ENCODE data around the gene PAK1. TPM values are rescaled to one million over a fixed set of nuclear protein-coding genes. Genes with fewer than 3 reads are reported as not detected.

Gene PAK1
- total and polyA plus RNA-seq, 10 of the 15 experiments (the other 5 are each of a cell fraction or from before 2014, with no cell fraction given) = 43.8 to 321 (median 110) TPM

DNA sequence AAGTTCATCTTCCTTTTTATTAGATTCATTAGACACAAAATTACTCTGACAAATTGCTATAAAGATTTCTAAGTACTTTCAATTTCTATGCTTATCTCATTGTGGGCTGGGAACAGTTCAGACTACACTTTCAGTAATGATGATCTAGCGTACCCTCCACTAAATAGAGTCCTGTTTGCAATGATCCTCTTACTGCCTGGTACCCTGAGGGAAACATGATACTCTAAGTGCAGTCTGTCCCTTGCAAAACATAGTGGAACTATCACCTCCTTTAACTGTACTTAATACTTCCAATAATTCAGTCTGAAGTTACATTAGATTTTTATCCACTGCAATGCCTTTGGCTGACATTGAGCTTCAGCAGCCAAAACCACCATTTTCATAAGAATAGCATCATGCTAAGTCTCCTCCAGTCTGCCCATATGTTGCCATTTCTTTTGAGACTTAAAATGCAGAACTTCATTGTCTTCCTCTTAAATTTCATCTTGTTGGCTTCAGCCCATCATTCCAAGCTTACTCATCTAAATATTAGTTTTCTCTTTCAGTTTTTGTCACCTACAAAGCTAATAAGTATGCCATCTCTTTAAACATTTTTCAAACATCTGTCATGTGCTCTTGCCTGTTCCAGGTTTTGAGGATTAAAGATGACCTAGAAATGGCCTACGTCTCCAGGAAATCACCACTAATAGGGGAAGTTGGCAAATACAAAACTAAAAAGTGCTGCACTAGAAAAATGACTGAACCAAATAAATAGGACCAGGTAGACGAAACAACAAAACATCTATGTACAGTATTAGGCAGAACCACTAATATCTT, 55.5 kb downstream of the PAK1 start:
- Histone ChIP-seq H4K20me1 (ENCODE audit: control insufficient read depth, insufficient read depth) (no peaks in the 10 kb centered on the region), H3K27ac (ENCODE audit: control insufficient read depth, insufficient read depth) (peak overlapping the region; percentile 67), H3K9me3 (replicated peaks; ENCODE audit: control insufficient read depth, insufficient read depth, low read length) (no peaks in the 10 kb centered on the region), H3K4me2 (ENCODE audit: control insufficient read depth, insufficient read depth) (peak overlapping the region; percentile 48), H3K4me3 (peak overlapping the region; percentile 31; the same call in 1 of the 2 replicates), H3K27me3 (replicated peaks in 1 of 2; ENCODE audit: control insufficient read depth in 2 of 2, insufficient read depth in 2 of 2, low read length in 1 of 2) (no peaks in the 10 kb centered on the region), H2AFZ (ENCODE audit: control insufficient read depth, low read depth, low read length) (peak overlapping the region; percentile 11; the same call in 1 of the 2 replicates), H3K36me3 (ENCODE audit: control insufficient read depth in 2 of 2, insufficient read depth in 2 of 2, low read length in 1 of 2) (0 out of 4 replicates have a peak, but pooled peaks cover 0 to 3% of the 10 kb centered on the region in 2 experiments), H3K79me2 (ENCODE audit: control insufficient read depth, insufficient read depth, low read length) (peaks cover 20% of the 10 kb centered on the region), H3K9ac (ENCODE audit: control insufficient read depth, insufficient read depth, low read length) (no peak overlapping the region), H3K4me1 (ENCODE audit: control insufficient read depth, insufficient read depth, low read length) (peaks cover 8% of the 10 kb centered on the region)
- SMC1A ChIA-PET (ENCODE audit: uncharacterized antibody, unreplicated experiment) = interaction anchor here (0.7 to 2.7 kb wide), 10 partner anchors 8 to 53 kb away, joined by 3 to 20 read pairs (median 6); no protein-coding TSS in a partner anchor
- in situ Hi-C loops (cut with MboI) (no loop called here), intact Hi-C loops (cut with micrococcal nuclease; ENCODE audit: unreplicated experiment) (loop anchor here (2.0 kb wide), 2 partner anchors 30 to 38 kb away; no protein-coding TSS in a partner anchor)
- POLR2A ChIA-PET = interaction anchor here (0.9 to 1.2 kb wide), 5 partner anchors 9 to 56 kb away, joined by 3 to 4 read pairs (median 3); no protein-coding TSS in a partner anchor
- no TSS peak for BruUV-seq (replicated peaks)
- RAD21 ChIA-PET (ENCODE audit: unreplicated experiment) = interaction anchor here (0.8 to 3.5 kb wide), 8 partner anchors 13 to 130 kb away, joined by 3 to 36 read pairs (median 4); partner anchors contain the start of gene PAK1
- CTCF ChIA-PET = interaction anchor here (0.8 to 1.4 kb wide), 2 partner anchors 18 to 54 kb away, joined by 3 to 4 read pairs; no protein-coding TSS in a partner anchor
- FAIRE-seq = peak; percentile 27
- DNase-seq (ENCODE audit: low read depth, low spot score) = no peak
- WGBS (ENCODE audit: insufficient coverage, insufficient replicate concordance, low lambda C conversion rate, missing lambda C conversion rate) = 16% methylated on average over 3 of the region's 3 CpGs
- ATAC-seq = peak; percentile 93
- TF ChIP-seq ATF7 (IDR thresholded peaks at IDR 0.05; ENCODE audit: low read depth) (peak; percentile 38; the same call in 1 of the 2 replicates), GABPA (IDR thresholded peaks at IDR 0.05; ENCODE audit: low read depth) (no peak), PML (IDR thresholded peaks at IDR 0.05; ENCODE audit: low read length) (0 out of 2 replicates have a peak, but pooled peaks have one; percentile 40), BCL11A (IDR thresholded peaks at IDR 0.05; ENCODE audit: low read depth, low read length) (no peak), JUNB (IDR thresholded peaks at IDR 0.05) (peak; percentile 50), RAD21 (IDR thresholded peaks at IDR 0.05; ENCODE audit: insufficient read depth, low read depth, low read length) (no peak), NFIC (IDR thresholded peaks at IDR 0.05; ENCODE audit: low read depth, low read length) (0 out of 2 replicates have a peak, but pooled peaks have one; percentile 27), IKZF2 (IDR thresholded peaks at IDR 0.05) (0 out of 4 replicates have a peak, but pooled peaks have one; percentile 8 to 11), YBX1 (IDR thresholded peaks at IDR 0.05) (no peak), SMC3 (IDR thresholded peaks at IDR 0.05; ENCODE audit: borderline replicate concordance, low read length) (no peak), CEBPB (IDR thresholded peaks at IDR 0.05; ENCODE audit: borderline replicate concordance in 1 of 2, low read depth in 2 of 2, low read length in 2 of 2) (no peak), WRNIP1 (IDR thresholded peaks at IDR 0.05; ENCODE audit: borderline replicate concordance, low read depth, low read length) (no peak), RUNX3 (IDR thresholded peaks at IDR 0.05; ENCODE audit: low read length) (peak; percentile 32; the same call in 1 of the 2 replicates), RAD51 (IDR thresholded peaks at IDR 0.05) (0 out of 2 replicates have a peak, but pooled peaks have one; percentile 41)
- TF ChIP-seq, protein P1, sequence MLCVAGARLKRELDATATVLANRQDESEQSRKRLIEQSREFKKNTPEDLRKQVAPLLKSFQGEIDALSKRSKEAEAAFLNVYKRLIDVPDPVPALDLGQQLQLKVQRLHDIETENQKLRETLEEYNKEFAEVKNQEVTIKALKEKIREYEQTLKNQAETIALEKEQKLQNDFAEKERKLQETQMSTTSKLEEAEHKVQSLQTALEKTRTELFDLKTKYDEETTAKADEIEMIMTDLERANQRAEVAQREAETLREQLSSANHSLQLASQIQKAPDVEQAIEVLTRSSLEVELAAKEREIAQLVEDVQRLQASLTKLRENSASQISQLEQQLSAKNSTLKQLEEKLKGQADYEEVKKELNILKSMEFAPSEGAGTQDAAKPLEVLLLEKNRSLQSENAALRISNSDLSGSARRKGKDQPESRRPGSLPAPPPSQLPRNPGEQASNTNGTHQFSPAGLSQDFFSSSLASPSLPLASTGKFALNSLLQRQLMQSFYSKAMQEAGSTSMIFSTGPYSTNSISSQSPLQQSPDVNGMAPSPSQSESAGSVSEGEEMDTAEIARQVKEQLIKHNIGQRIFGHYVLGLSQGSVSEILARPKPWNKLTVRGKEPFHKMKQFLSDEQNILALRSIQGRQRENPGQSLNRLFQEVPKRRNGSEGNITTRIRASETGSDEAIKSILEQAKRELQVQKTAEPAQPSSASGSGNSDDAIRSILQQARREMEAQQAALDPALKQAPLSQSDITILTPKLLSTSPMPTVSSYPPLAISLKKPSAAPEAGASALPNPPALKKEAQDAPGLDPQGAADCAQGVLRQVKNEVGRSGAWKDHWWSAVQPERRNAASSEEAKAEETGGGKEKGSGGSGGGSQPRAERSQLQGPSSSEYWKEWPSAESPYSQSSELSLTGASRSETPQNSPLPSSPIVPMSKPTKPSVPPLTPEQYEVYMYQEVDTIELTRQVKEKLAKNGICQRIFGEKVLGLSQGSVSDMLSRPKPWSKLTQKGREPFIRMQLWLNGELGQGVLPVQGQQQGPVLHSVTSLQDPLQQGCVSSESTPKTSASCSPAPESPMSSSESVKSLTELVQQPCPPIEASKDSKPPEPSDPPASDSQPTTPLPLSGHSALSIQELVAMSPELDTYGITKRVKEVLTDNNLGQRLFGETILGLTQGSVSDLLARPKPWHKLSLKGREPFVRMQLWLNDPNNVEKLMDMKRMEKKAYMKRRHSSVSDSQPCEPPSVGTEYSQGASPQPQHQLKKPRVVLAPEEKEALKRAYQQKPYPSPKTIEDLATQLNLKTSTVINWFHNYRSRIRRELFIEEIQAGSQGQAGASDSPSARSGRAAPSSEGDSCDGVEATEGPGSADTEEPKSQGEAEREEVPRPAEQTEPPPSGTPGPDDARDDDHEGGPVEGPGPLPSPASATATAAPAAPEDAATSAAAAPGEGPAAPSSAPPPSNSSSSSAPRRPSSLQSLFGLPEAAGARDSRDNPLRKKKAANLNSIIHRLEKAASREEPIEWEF (IDR thresholded peaks at IDR 0.05; ENCODE audit: insufficient replicate concordance, low read depth, low read length) = no peak
- TF ChIP-seq, protein P2, sequence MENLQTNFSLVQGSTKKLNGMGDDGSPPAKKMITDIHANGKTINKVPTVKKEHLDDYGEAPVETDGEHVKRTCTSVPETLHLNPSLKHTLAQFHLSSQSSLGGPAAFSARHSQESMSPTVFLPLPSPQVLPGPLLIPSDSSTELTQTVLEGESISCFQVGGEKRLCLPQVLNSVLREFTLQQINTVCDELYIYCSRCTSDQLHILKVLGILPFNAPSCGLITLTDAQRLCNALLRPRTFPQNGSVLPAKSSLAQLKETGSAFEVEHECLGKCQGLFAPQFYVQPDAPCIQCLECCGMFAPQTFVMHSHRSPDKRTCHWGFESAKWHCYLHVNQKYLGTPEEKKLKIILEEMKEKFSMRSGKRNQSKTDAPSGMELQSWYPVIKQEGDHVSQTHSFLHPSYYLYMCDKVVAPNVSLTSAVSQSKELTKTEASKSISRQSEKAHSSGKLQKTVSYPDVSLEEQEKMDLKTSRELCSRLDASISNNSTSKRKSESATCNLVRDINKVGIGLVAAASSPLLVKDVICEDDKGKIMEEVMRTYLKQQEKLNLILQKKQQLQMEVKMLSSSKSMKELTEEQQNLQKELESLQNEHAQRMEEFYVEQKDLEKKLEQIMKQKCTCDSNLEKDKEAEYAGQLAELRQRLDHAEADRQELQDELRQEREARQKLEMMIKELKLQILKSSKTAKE (IDR thresholded peaks at IDR 0.05; ENCODE audit: low read depth, poor library complexity, severe bottlenecking) = peak; percentile 36

Measured in GM12878 (cell line).